Endodermal cell (in vitro differentiated cells): ENCODE measurements around the gene LRRC32. TPM values are rescaled to one million over a fixed set of nuclear protein-coding genes. Genes with fewer than 3 reads are reported as not detected.

ENCODE experiments used
- DNase-seq: peaks from one replicate; pipeline ENCODE4 v3.0.0-alpha.2; 2017
- H3K27ac ChIP-seq: 2 replicates; pipeline ENCODE4 v1.5.1; 2013; ENCODE audit warnings: mild to moderate bottlenecking, low read depth, low read length, moderate library complexity
- H3K27me3 ChIP-seq: 2 replicates; pipeline ENCODE4 v1.6.1; 2013; ENCODE audit warnings: mild to moderate bottlenecking, low read length, moderate library complexity; ENCODE audit not compliant: insufficient read depth, control insufficient read depth, poor library complexity, severe bottlenecking
- H3K36me3 ChIP-seq: 2 replicates; pipeline ENCODE4 v1.7.0; 2013; ENCODE audit warnings: mild to moderate bottlenecking, low read length, moderate library complexity; ENCODE audit not compliant: control insufficient read depth, insufficient read depth
- H3K4me1 ChIP-seq: one replicate; pipeline ENCODE4 v1.7.0; 2013; ENCODE audit warnings: low read length; ENCODE audit not compliant: control insufficient read depth, insufficient read depth
- H3K4me3 ChIP-seq: 2 replicates; pipeline ENCODE4 v1.5.1; 2013; ENCODE audit warnings: mild to moderate bottlenecking, low read length, moderate library complexity
- H3K9ac ChIP-seq: 2 replicates; pipeline ENCODE4 v1.6.1; 2013; ENCODE audit warnings: mild to moderate bottlenecking, low read length, moderate library complexity; ENCODE audit not compliant: poor library complexity, severe bottlenecking; ENCODE audit errors: extremely low read depth
- H3K9me3 ChIP-seq: 2 replicates; pipeline ENCODE4 v1.6.1; 2013; ENCODE audit warnings: mild to moderate bottlenecking, low read length, moderate library complexity; ENCODE audit not compliant: control insufficient read depth
- H3K27ac Mint-ChIP-seq: 2 replicates; pipeline ENCODE4 v1.8.0; 2020; ENCODE audit warnings: mixed read lengths
- H3K27me3 Mint-ChIP-seq: 2 replicates; pipeline ENCODE4 v1.8.0; 2021; ENCODE audit warnings: mild to moderate bottlenecking, mixed read lengths; ENCODE audit not compliant: insufficient read depth
- H3K36me3 Mint-ChIP-seq: 2 replicates; pipeline ENCODE4 v1.8.0; 2020; ENCODE audit warnings: low read depth, mixed read lengths
- H3K4me1 Mint-ChIP-seq: 2 replicates; pipeline ENCODE4 v1.8.0; 2020; ENCODE audit warnings: mixed read lengths
- H3K4me3 Mint-ChIP-seq: 2 replicates; pipeline ENCODE4 v1.8.0; 2020; ENCODE audit warnings: mild to moderate bottlenecking, moderate library complexity, mixed read lengths
- H3K9me3 Mint-ChIP-seq: 2 replicates; pipeline ENCODE4 v1.8.0; 2020; ENCODE audit warnings: mild to moderate bottlenecking, mixed read lengths
- CTCF ChIP-seq: fragments of 200-600 bp; sonication (generic); conservative IDR thresholded peaks from 2 replicates; pipeline ENCODE4 v1.5.0; 2021; ENCODE audit warnings: antibody characterized with exemption, mild to moderate bottlenecking
- WGBS, 2 experiments: methylation state at CpG; one replicate each; pipeline versions ENCODE4 v1.1.5 to v1.1.7; 2013; ENCODE audit warnings: missing lambda C conversion rate in 2 of 2, mixed read lengths in 1 of 2; ENCODE audit not compliant: insufficient coverage in 1 of 2, insufficient read length in 1 of 2; 5-methylcytosine and 5-hydroxymethylcytosine counted together
- total RNA-seq, 2 donors: library from RNA; stranded (reverse); fragmentation: NEBNext Ultra II Directional in 1 of 2; extraction: Animal tissue kit (Norgen Biotek cat#: 25700) in 1 of 2; gene quantifications; 2 replicates in 1 of 2; 3 replicates in 1 of 2; pipeline ENCODE4 v1.2.1, GENCODE V29; 2021

The LRRC32 gene
- total RNA-seq, 2 donors from 2014 or later: 1.3 to 1.6 TPM

DNA sequence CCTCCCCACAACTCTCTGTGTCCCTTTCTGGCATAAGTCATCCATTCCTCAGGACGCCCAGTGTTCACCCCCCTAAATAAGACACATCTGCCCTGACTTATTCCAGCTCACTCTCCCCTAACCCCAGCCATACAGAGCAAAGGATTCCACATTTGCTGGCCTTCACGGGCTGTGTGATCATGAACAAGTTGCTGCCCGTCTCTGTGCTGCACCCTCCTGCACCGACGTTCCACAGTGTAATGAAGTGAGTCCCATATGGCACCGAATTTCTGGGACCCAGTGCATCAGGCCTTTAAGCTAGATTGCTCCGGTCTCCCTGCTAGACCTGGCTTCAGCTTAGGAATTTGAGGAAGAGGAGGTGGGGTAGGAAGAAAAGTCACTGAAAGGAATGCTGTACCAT is 22.4 kb upstream of the LRRC32 start:
- no peaks in the 10 kb centered on the region for H3K4me1 Mint-ChIP-seq
- 83 to 85% methylated on average over 5 to 7 of the region's 7 CpGs for WGBS, 2 experiments
- no peak overlapping the region for H3K4me3 ChIP-seq
- H3K27ac ChIP-seq: no peak overlapping the region
- H3K27me3 ChIP-seq: no peaks in the 10 kb centered on the region
- H3K4me3 Mint-ChIP-seq: no peak overlapping the region
- no peak for TF ChIP-seq CTCF
- no peak for DNase-seq
- no peak overlapping the region for H3K9ac ChIP-seq
- no peak overlapping the region for H3K27ac Mint-ChIP-seq
- no peaks in the 10 kb centered on the region for H3K4me1 ChIP-seq
- H3K36me3 ChIP-seq: no peaks in the 10 kb centered on the region
- H3K36me3 Mint-ChIP-seq: no peaks in the 10 kb centered on the region
- peaks cover 9% of the 10 kb centered on the region for H3K27me3 Mint-ChIP-seq
- H3K9me3 Mint-ChIP-seq: no peaks in the 10 kb centered on the region
- no peaks in the 10 kb centered on the region for H3K9me3 ChIP-seq

DNA sequence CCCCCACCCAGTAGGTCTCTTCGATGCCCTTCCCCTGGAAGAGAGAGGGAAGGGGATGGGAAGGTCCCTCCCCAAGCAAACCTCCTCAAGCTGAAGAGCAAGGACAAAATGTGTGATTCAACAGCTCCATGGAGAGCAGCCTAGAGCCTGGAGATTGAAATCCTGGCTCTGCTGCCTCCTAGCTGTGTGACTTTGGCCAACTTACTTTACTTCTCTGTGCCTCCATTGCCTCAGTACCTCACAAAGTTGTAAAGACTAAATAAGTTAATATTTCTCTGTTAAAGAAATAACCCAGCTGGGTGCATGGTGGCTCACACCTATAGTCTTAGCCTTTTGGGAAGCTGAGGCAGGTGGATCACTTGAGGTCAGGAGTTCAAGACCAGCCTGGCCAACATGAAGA is 21.1 kb upstream of the LRRC32 start:
- peaks cover 11% of the 10 kb centered on the region for H3K27me3 Mint-ChIP-seq

DNA sequence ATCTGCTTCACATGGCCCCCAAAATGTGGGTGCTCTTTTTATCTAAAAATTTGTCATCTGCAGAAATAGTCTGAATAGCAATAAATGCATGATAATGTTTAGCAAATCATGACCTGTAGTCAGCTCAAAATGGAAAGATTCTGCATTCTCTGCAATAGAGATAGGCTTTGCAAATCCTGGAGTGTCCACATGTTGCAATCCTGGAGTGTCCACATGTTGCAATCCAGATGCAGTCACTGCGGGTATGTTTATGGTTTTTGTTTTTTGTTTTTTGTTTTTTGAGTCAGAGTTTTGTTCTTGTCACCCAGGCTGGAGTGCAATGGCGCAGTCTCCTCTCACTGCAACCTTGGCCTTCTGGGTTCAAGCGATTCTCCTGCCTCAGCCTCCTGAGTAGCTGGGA is 20.2 kb upstream of the LRRC32 start:
- Histone ChIP-seq H3K36me3 (no peaks in the 10 kb centered on the region), H3K27me3 (no peaks in the 10 kb centered on the region), H3K4me1 (no peaks in the 10 kb centered on the region), H3K27ac (no peak overlapping the region), H3K9ac (no peak overlapping the region), H3K9me3 (no peaks in the 10 kb centered on the region), H3K4me3 (no peak overlapping the region)
- WGBS, 2 experiments: 88 to 100% methylated on average over 2 to 3 of the region's 3 CpGs
- no peak for TF ChIP-seq CTCF
- peaks cover 11% of the 10 kb centered on the region for H3K27me3 Mint-ChIP-seq
- no peak overlapping the region for H3K27ac Mint-ChIP-seq
- no peak overlapping the region for H3K4me3 Mint-ChIP-seq
- no peak for DNase-seq
- H3K4me1 Mint-ChIP-seq: no peaks in the 10 kb centered on the region
- H3K9me3 Mint-ChIP-seq: no peaks in the 10 kb centered on the region
- H3K36me3 Mint-ChIP-seq: no peaks in the 10 kb centered on the region

More for the DNA sequence above, 21.1 kb upstream of the LRRC32 start:
- no peak overlapping the region for H3K9ac ChIP-seq
- Mint-ChIP-seq H3K27ac (no peak overlapping the region), H3K4me3 (no peak overlapping the region), H3K4me1 (no peaks in the 10 kb centered on the region), H3K9me3 (no peaks in the 10 kb centered on the region), H3K36me3 (no peaks in the 10 kb centered on the region)
- no peaks in the 10 kb centered on the region for H3K9me3 ChIP-seq
- no peak for TF ChIP-seq CTCF
- H3K27ac ChIP-seq: no peak overlapping the region
- WGBS, 2 experiments: 100% methylated on average over 1 of the region's 1 CpG; no CpG with 5 or more reads in 1 of the 2 experiments
- H3K4me1 ChIP-seq: no peaks in the 10 kb centered on the region
- no peak for DNase-seq
- no peaks in the 10 kb centered on the region for H3K27me3 ChIP-seq
- no peak overlapping the region for H3K4me3 ChIP-seq
- H3K36me3 ChIP-seq: no peaks in the 10 kb centered on the region
